ENCODE measurements around the gene LSR. TPM values are rescaled to one million over a fixed set of nuclear protein-coding genes. Genes with fewer than 3 reads are reported as not detected.

Gene LSR
- polyA plus RNA-seq, 3 donors = 0.08 to 0.17 TPM; not detected in 1

GRCh38 chr19:35276706-35277281 lies 28.0 kb downstream of the LSR start:
- no peak overlapping the region for H3K4me3 Mint-ChIP-seq
- no peaks in the 10 kb centered on the region for H3K27me3 ChIP-seq (ENCODE audit: control insufficient read depth in 2 of 2, insufficient read depth in 2 of 2, low read length in 2 of 2)
- H3K4me3 ChIP-seq (replicated peaks in 1 of 3; ENCODE audit: low read depth in 2 of 3, low read length in 3 of 3) = no peak overlapping the region
- H4K20me1 ChIP-seq (ENCODE audit: insufficient read depth, low read length) = peaks cover 67% of the 10 kb centered on the region
- WGBS (ENCODE audit: insufficient coverage) = 95% methylated on average over 28 of the region's 28 CpGs
- peaks cover 3 to 9% (median 3%) of the 10 kb centered on the region in 3 donors for H3K27me3 Mint-ChIP-seq (ENCODE audit: low read depth in 3 of 3)
- no peak overlapping the region for H3K9ac ChIP-seq (ENCODE audit: insufficient read depth, low read length, poor library complexity, severe bottlenecking)
- no peak overlapping the region for H3K27ac ChIP-seq (ENCODE audit: low read depth in 1 of 2, low read length in 2 of 2)
- peak overlapping the region in 4 of 7 donors; percentile 21 to 60 (median 38) for H3K27ac Mint-ChIP-seq
- DNase-seq = no peak
- H3K36me3 ChIP-seq (replicated peaks in 1 of 2; ENCODE audit: control insufficient read depth in 1 of 2, insufficient read depth in 2 of 2, low read length in 2 of 2) = peaks cover 55 to 79% of the 10 kb centered on the region in 2 donors
- peaks cover 0 to 2% (median 0%) of the 10 kb centered on the region in 7 donors for H3K9me3 Mint-ChIP-seq
- peaks cover 40% of the 10 kb centered on the region for H3K4me1 Mint-ChIP-seq
- intact Hi-C loops (cut with micrococcal nuclease) = no loop called here
- no peak overlapping the region for H2AFZ ChIP-seq (ENCODE audit: insufficient read depth, low read depth, low read length, poor library complexity, severe bottlenecking)
- no peak overlapping the region for H3K4me2 ChIP-seq (replicated peaks; ENCODE audit: extremely low read depth, low read length, poor library complexity, severe bottlenecking)
- peaks cover 4% of the 10 kb centered on the region for H3K79me2 ChIP-seq (ENCODE audit: insufficient read depth, low read length)
- TF ChIP-seq CTCF (IDR thresholded peaks at IDR 0.05) = no peak
- H3K36me3 Mint-ChIP-seq = peaks cover 73 to 77% of the 10 kb centered on the region in 2 donors
- no peaks in the 10 kb centered on the region for H3K9me3 ChIP-seq (replicated peaks in 1 of 2; ENCODE audit: control insufficient read depth in 1 of 2, insufficient read depth in 1 of 2, low read length in 2 of 2)
- peaks cover 32 to 41% of the 10 kb centered on the region in 2 donors for H3K4me1 ChIP-seq (ENCODE audit: control insufficient read depth in 1 of 2, insufficient read depth in 2 of 2, low read length in 2 of 2)

GRCh38 chr19:35278578-35279284 lies 29.9 kb downstream of the LSR start:
- DNase-seq = no peak
- peaks cover 13 to 16% (median 14%) of the 10 kb centered on the region in 3 donors for H3K27me3 Mint-ChIP-seq (ENCODE audit: low read depth in 3 of 3)
- Histone ChIP-seq H3K9ac (ENCODE audit: insufficient read depth, low read length, poor library complexity, severe bottlenecking) (no peak overlapping the region), H2AFZ (ENCODE audit: insufficient read depth, low read depth, low read length, poor library complexity, severe bottlenecking) (no peak overlapping the region), H3K4me1 (ENCODE audit: control insufficient read depth in 1 of 2, insufficient read depth in 2 of 2, low read length in 2 of 2) (peaks cover 24 to 35% of the 10 kb centered on the region in 2 donors), H3K36me3 (replicated peaks in 1 of 2; ENCODE audit: control insufficient read depth in 1 of 2, insufficient read depth in 2 of 2, low read length in 2 of 2) (peaks cover 48 to 63% of the 10 kb centered on the region in 2 donors), H3K27me3 (ENCODE audit: control insufficient read depth in 2 of 2, insufficient read depth in 2 of 2, low read length in 2 of 2) (no peaks in the 10 kb centered on the region), H4K20me1 (ENCODE audit: insufficient read depth, low read length) (peaks cover 50% of the 10 kb centered on the region), H3K4me2 (replicated peaks; ENCODE audit: extremely low read depth, low read length, poor library complexity, severe bottlenecking) (no peak overlapping the region), H3K9me3 (replicated peaks in 1 of 2; ENCODE audit: control insufficient read depth in 1 of 2, insufficient read depth in 1 of 2, low read length in 2 of 2) (no peaks in the 10 kb centered on the region), H3K4me3 (replicated peaks in 1 of 3; ENCODE audit: low read depth in 2 of 3, low read length in 3 of 3) (no peak overlapping the region), H3K79me2 (ENCODE audit: insufficient read depth, low read length) (no peaks in the 10 kb centered on the region), H3K27ac (ENCODE audit: low read depth in 1 of 2, low read length in 2 of 2) (no peak overlapping the region)
- 97% methylated on average over 45 of the region's 45 CpGs for WGBS (ENCODE audit: insufficient coverage)
- H3K36me3 Mint-ChIP-seq = peaks cover 58 to 61% of the 10 kb centered on the region in 2 donors
- peaks cover 38% of the 10 kb centered on the region for H3K4me1 Mint-ChIP-seq
- intact Hi-C loops (cut with micrococcal nuclease) = no loop called here
- H3K9me3 Mint-ChIP-seq = peaks cover 0 to 2% (median 0%) of the 10 kb centered on the region in 7 donors
- H3K27ac Mint-ChIP-seq = no peak overlapping the region
- TF ChIP-seq CTCF (IDR thresholded peaks at IDR 0.05) = no peak
- H3K4me3 Mint-ChIP-seq = no peak overlapping the region

Measured in CD14-positive monocyte (primary cell).